Thyroid gland (tissue), 4 donors: Measurements from ENCODE around the gene RPTOR. TPM values are rescaled to one million over a fixed set of nuclear protein-coding genes. Genes with fewer than 3 reads are reported as not detected.

Source experiments
- DNase-seq, 2 donors: peaks; one replicate each; pipeline ENCODE4 v3.0.0-alpha.2; 2019
- H3K27ac ChIP-seq, 3 donors: fragments of 200-600 bp; sonication (generic); 1 replicate in 2 of 3; 2 replicates in 1 of 3; pipeline ENCODE4 v1.5.1; 2016 to 2019; ENCODE audit warnings: mild to moderate bottlenecking in 1 of 3, moderate library complexity in 1 of 3
- H3K27me3 ChIP-seq: fragments of 200-600 bp; sonication (generic); one replicate; pipeline ENCODE4 v1.5.1; 2019
- H3K36me3 ChIP-seq, 2 donors: fragments of 200-600 bp; sonication (generic); one replicate each; pipeline ENCODE4 v1.5.1; 2016 to 2019
- H3K4me1 ChIP-seq, 2 donors: fragments of 200-600 bp; sonication (generic); one replicate each; pipeline ENCODE4 v1.5.1; 2017 to 2019
- H3K4me3 ChIP-seq, 3 donors: fragments of 200-600 bp; sonication (generic); replicated peaks in 1 of 3; 1 replicate in 2 of 3; 2 replicates in 1 of 3; pipeline ENCODE4 v1.5.1; 2016; ENCODE audit warnings: mild to moderate bottlenecking in 1 of 3
- H3K9me3 ChIP-seq: fragments of 200-600 bp; sonication (generic); one replicate; pipeline ENCODE4 v1.5.1; 2017
- POLR2A ChIP-seq, 2 donors: fragments of 450-650 bp; IDR thresholded peaks; one replicate each; pipeline ENCODE4 v1.6.1; 2017; ENCODE audit warnings: antibody characterized with exemption in 2 of 2, mild to moderate bottlenecking in 2 of 2, moderate library complexity in 1 of 2
- WGBS, 2 donors: methylation state at CpG; one replicate each; pipeline ENCODE4 v1.1.5; 2017; 5-methylcytosine and 5-hydroxymethylcytosine counted together
- intact Hi-C: fragments of 100-400 bp; cut with DNase I; formaldehyde crosslinking; loops from one replicate; pipeline ENCODE4 v1.15.1; 2023
- total RNA-seq, 4 donors: library from RNA; depleted of rRNA; stranded (reverse); fragments of >200 nt; gene quantifications; one replicate each; pipeline ENCODE4 v1.2.3, GENCODE V29; 2016
- TF ChIP-seq, protein P1 (sequence below), 6 experiments: fragments of 200-600 bp in 3 of 6; fragments of 450-650 bp in 3 of 6; sonication (generic) in 3 of 6; IDR thresholded peaks; one replicate each; pipeline ENCODE4 v1.5.1; 2016 to 2019; ENCODE audit warnings: antibody characterized with exemption in 6 of 6, mild to moderate bottlenecking in 2 of 6, inconsistent platforms in 1 of 6, moderate library complexity in 1 of 6

The RPTOR gene
- total RNA-seq, 4 donors from 2014 or later = 24.2 to 58.1 (median 34.5) TPM

DNA sequence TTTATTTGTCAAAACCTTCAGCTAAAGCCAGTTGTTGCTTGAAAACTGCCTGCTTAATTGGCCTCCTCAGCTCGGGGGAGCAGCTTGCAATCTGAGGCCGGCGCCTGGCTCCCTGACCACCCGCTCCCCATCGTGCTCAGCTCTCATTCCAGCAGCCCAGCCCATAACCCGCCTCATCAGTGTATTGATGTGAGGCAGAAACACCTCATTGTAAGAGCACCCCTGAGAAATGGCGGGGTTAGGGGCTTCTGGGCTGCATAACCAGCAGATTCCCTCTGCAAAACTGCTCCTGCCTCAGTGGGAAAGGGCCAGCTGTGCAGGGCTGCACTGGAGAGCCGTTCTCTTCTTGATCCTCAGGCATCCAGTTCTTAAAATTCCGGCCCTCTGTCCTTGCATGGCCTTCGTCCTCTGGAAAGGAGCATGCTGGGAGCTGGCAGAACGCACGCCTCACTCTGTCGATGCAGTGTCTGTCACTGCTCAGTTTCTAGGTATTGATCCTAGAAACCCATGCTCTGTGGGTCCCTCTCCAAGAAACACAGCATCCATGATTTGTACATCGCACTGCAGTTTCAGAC, 333.2 kb downstream of the RPTOR start:
- H3K9me3 ChIP-seq = no peaks in the 10 kb centered on the region
- H3K27me3 ChIP-seq = no peaks in the 10 kb centered on the region
- 92% methylated on average over 14 of the region's 14 CpGs for WGBS, 2 donors
- no peaks in the 10 kb centered on the region for H3K36me3 ChIP-seq
- no peak for DNase-seq
- H3K4me1 ChIP-seq = no peaks in the 10 kb centered on the region
- intact Hi-C loops = no loop called here
- H3K27ac ChIP-seq = no peak overlapping the region
- H3K4me3 ChIP-seq = no peak overlapping the region
- TF ChIP-seq, protein P1, sequence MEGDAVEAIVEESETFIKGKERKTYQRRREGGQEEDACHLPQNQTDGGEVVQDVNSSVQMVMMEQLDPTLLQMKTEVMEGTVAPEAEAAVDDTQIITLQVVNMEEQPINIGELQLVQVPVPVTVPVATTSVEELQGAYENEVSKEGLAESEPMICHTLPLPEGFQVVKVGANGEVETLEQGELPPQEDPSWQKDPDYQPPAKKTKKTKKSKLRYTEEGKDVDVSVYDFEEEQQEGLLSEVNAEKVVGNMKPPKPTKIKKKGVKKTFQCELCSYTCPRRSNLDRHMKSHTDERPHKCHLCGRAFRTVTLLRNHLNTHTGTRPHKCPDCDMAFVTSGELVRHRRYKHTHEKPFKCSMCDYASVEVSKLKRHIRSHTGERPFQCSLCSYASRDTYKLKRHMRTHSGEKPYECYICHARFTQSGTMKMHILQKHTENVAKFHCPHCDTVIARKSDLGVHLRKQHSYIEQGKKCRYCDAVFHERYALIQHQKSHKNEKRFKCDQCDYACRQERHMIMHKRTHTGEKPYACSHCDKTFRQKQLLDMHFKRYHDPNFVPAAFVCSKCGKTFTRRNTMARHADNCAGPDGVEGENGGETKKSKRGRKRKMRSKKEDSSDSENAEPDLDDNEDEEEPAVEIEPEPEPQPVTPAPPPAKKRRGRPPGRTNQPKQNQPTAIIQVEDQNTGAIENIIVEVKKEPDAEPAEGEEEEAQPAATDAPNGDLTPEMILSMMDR (IDR thresholded peaks at IDR 0.05) = no peak
- no peak for TF ChIP-seq POLR2A (IDR thresholded peaks at IDR 0.05)

DNA sequence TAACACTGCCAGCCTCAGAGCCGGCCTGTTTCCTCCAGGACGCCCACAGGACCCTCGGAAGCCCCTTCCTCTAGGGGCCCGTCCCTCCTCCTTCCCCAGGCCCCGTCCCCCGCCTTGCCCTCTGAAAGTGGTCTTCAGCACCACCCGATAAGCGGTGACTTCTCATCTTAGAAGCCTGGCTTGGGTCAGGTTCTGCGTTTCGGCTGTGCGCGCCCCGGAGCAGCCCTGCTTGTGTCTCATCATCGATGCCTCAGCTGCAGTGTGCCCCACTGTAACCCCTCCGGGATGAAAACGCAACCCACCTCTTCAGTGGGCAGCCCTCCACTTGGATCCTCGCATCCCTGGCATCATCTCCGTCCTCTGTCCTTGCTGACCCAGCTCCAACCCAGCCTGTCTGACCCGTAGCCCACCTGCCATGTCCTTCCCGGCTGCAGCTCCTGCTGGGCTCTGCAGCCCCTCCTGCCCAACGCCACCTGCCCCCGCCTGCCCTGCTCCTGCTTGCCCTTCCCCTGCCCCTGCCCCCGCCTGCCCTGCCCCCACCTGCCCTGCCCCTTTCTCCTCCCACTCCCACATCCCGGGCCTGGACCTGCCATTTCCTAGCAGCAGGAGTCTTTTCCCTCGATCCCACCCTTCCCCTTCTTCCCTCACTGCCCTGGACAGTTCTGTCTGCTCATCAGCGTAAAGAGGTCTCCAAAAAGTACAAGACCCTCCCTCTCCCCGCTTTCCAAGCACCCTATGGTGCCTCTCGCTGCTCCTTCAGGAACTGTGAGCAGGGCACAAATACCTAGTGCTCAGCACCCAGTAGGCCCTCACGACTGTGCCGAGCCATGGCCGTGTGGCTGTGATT, 334.5 kb downstream of the RPTOR start:
- H3K36me3 ChIP-seq = peaks cover 0 to 2% of the 10 kb centered on the region in 2 donors
- no peak for DNase-seq
- no peak overlapping the region for H3K4me3 ChIP-seq
- H3K27ac ChIP-seq = no peak overlapping the region
- intact Hi-C loops = no loop called here
- 91 to 93% methylated on average over 30 to 31 of the region's 31 CpGs for WGBS, 2 donors
- no peaks in the 10 kb centered on the region for H3K9me3 ChIP-seq
- no peak for TF ChIP-seq POLR2A (IDR thresholded peaks at IDR 0.05)
- TF ChIP-seq, protein P1 (IDR thresholded peaks at IDR 0.05) = no peak
- no peaks in the 10 kb centered on the region for H3K27me3 ChIP-seq
- H3K4me1 ChIP-seq = no peaks in the 10 kb centered on the region

DNA sequence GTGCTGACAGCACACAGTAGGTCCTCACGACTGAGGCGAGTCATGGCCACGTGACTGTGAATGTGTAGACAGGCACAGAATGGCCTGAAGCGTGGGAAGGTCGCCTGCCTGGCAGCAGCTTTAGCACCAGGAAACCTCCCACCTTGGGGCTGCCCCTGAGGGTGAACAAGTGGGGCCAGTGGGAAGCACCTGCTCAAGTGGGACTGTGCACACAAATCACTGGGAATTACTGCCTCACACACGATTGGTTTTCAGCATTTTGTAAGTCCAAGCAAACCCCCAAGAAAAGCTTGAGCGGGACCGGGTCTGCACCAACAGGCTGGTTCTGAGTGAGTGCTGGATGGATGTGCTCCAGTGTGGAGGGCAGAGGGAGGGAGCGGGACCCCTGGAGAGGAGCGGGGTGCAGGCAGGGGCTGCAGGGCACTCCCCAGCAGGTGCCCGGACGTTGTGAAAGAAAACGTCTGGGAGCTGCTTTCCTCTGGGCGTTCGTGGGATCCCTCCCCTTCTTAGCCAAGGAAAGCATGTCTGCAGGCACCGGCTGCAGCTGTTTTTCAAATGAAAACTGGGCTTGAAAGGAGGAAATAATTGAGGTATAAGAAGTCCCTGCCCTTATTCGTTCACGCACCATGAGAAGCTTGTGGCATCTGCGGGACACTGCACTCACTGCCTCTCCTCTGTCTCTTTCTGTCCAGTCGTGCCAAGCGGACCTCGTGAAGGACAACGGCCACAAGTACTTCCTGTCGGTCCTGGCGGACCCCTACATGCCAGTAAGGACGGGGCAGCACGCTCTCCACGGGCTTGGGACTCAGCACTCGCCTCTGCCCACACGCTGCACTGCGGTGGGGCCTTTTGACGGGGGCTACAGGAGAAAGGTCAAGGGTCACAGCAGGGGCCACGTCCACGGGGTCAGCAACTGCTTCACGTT, 335.3 kb downstream of the RPTOR start:
- intact Hi-C loops = no loop called here
- WGBS, 2 donors = 81% methylated on average over 33 to 35 of the region's 35 CpGs
- H3K36me3 ChIP-seq = peaks cover 0 to 11% of the 10 kb centered on the region in 2 donors

DNA sequence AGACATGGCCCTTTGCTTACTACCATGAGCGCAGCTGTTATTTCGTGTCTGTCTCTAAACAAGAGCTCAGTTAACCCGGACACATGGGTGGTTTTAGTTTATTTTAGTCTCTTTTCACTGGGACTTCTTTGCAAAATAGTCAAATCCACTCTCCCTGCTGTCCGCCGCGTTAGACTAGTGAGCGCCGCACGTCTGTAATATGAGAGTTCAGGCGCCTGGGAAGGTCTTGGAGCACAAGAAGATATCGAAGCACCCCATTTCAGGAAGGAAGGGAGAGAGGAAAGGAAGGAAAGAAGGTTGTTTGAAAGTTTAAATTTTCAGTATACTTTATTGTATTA, 336.0 kb downstream of the RPTOR start:
- TF ChIP-seq, protein P1 (IDR thresholded peaks at IDR 0.05) = no peak
- TF ChIP-seq POLR2A (IDR thresholded peaks at IDR 0.05) = no peak
- WGBS, 2 donors = 88 to 93% methylated on average over 11 of the region's 11 CpGs
- intact Hi-C loops = no loop called here

More for the DNA sequence above, 335.3 kb downstream of the RPTOR start:
- H3K4me1 ChIP-seq = no peaks in the 10 kb centered on the region
- no peak for TF ChIP-seq POLR2A (IDR thresholded peaks at IDR 0.05)
- no peak for DNase-seq
- no peak overlapping the region for H3K27ac ChIP-seq
- no peaks in the 10 kb centered on the region for H3K9me3 ChIP-seq
- no peak overlapping the region for H3K4me3 ChIP-seq
- H3K27me3 ChIP-seq = no peaks in the 10 kb centered on the region

DNA sequence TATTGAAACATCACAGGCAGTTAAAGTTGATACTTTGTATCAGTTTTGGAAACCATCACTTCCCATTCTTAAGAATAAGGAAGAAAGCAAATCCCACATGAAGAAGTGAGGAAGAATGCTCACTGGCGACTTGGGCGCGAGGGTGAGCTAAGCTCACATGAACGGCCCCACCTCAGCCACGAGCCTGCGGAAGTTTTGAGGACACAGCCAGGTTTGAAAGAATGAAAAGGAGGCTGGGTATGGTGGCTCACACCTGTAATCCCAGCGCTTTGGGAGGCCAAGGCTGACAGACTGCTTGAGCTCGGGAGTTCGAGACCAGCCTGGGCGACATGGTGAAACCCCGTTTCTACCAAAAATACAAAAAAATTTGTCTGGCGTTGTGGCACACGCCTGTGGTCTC, 336.7 kb downstream of the RPTOR start:
- 93% methylated on average over 13 of the region's 13 CpGs for WGBS, 2 donors
- no peak overlapping the region for H3K27ac ChIP-seq
- H3K4me3 ChIP-seq = no peak overlapping the region
- no peak for TF ChIP-seq POLR2A (IDR thresholded peaks at IDR 0.05)
- TF ChIP-seq, protein P1 (IDR thresholded peaks at IDR 0.05) = no peak
- H3K27me3 ChIP-seq = no peaks in the 10 kb centered on the region
- intact Hi-C loops = no loop called here
- H3K36me3 ChIP-seq = peaks cover 4 to 13% of the 10 kb centered on the region in 2 donors
- no peaks in the 10 kb centered on the region for H3K4me1 ChIP-seq
- H3K9me3 ChIP-seq = no peaks in the 10 kb centered on the region
- no peak for DNase-seq

More for the DNA sequence above, 336.0 kb downstream of the RPTOR start:
- no peaks in the 10 kb centered on the region for H3K27me3 ChIP-seq
- H3K27ac ChIP-seq = no peak overlapping the region
- no peaks in the 10 kb centered on the region for H3K4me1 ChIP-seq
- H3K36me3 ChIP-seq = peaks cover 4 to 13% of the 10 kb centered on the region in 2 donors
- no peak for DNase-seq
- no peak overlapping the region for H3K4me3 ChIP-seq
- no peaks in the 10 kb centered on the region for H3K9me3 ChIP-seq
